ENCODE data around the gene ABHD17A.
"Not testable (repeated sequence)": the region's sequence is repeated elsewhere in the genome, so short reads cannot be mapped to it uniquely, and the experiment has no call there.

The ABHD17A gene

DNA sequence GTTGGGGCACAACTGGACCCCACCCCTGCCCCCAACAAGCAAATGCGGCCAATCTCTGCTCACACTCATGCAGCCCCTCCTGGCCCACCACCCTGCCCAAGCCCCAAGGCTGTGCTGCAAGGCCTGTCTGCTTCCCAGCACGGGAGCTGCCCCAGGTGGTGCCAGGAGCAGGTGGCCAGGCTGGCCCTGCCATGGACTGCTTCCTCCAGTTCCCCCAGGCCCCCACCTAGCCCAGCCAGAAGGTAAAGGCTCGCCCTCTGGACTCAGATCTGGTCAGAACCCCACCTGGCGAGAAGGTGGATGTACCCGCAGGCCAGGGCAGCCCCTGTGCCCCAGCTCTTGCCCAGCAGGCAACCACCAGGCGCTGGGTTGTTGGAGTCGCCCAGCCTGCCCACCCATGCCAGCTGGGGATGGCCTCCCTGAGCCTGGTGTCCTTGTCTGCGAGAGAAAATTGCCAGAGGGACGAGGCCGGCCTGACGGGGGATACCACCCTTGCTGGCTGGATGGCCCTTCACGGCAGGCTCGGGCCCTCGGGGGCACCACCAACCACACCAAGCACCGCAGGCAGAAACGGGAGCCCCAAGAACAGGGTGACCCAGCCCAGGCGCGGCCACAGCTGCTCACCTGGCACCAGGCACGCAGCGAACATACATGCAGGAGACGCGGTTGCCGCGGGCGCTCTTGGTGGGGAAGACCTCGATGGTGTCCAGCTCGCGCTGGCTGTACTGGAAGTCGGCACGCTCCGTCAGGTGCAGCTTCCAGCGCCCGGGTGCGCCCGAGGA is 4.5 kb downstream of the ABHD17A start:
- no peak for DNase-seq

DNA sequence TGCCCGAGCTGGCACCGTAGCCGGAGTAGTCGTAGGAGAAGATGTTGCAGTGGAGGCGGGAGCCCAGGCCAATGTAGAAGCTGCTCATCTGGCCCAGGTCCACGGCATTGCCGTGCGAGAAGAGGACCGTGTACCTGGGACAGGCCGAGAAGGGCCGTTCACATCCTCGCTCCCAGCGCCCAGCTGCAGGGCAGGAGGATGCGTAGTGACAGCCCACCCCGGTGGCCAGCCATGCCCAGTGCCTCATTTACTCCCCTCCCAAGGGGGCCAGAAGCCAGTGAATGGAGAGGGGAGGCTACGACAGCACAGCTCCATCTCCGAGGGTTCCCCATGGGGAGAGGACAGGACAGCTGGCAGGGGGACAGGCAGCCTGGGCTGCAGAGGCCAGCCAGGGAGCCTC is 5.3 kb downstream of the ABHD17A start:
- DNase-seq = not testable (repeated sequence)

DNA sequence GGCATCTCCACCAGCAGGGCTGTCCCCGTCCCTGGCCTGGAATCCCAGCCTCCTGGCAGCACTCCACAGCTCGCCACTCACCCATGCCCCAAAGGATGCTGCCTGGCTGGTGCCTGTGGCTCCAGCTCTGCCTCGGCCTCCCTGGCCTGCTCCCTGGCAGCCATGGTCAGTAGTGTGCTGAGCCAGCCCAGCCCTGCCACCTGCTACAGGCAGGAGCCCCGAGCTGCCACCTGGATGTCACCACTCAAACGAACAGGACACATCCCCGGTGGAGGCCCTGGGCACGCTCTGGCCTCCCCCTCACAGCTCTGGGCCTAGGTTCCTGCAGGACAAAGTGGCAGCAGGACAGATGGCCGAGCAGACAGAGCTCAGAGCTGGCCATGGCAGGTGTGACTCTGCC is 6.7 kb downstream of the ABHD17A start:
- DNase-seq = not testable (repeated sequence)

DNA sequence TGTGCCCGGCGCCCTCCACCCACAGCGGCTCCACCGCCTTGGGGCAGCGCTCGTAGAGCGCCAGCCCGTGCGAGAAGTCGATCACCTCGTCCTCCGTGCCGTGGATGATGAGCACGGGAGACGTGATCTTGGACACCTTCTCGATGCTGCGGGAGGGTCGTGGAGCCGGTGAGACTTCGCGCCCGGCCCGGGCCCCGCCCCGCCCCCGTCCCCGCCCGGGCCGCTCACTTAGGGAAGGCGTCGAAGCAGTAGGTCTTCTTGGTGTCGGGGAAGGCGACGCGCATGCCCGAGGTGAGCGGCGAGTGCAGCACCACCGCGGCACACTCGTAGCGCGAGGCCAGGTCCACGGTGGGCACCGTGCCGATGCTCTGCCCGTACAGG is 8.0 kb downstream of the ABHD17A start:
- not testable (repeated sequence) for DNase-seq

DNA sequence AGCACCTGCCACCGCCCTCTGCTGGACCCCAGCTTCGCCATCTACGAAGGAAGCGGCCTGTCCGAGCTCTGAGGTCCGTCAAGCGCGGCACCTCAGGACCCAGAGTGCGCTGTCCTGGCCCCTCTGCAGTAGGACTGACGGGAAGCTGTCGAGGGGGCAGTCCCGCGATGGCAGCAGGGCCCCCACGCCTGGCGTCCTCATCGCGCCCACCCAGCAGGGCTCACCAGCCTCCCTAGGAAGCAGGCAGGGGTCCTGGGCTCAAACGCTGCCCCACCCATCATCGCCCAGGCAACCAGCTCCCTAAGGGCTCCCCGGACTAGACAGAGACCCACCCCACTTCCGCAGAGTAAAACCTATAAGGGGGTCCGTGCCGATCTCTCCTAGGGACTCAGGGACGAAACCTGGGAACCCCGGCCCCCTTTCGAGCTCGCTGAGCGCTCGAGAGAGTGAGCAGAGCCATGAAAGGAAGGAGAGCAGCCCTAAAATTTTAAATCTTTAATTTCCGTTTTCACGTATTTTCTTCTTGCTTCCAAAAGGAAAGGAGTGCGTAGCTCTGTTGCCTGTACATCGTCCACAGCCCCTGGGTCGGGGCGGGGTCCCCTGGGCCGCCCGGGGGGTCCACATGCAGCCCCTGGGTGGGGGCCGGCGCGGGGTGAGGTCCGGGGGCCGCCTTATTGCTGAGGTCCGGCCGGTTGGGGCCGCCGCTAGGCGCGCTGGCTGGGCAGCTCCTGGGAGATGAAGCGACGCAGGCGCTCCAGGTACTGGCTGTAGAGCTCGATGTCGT is 8.6 kb downstream of the ABHD17A start:
- DNase-seq = not testable (repeated sequence)

DNA sequence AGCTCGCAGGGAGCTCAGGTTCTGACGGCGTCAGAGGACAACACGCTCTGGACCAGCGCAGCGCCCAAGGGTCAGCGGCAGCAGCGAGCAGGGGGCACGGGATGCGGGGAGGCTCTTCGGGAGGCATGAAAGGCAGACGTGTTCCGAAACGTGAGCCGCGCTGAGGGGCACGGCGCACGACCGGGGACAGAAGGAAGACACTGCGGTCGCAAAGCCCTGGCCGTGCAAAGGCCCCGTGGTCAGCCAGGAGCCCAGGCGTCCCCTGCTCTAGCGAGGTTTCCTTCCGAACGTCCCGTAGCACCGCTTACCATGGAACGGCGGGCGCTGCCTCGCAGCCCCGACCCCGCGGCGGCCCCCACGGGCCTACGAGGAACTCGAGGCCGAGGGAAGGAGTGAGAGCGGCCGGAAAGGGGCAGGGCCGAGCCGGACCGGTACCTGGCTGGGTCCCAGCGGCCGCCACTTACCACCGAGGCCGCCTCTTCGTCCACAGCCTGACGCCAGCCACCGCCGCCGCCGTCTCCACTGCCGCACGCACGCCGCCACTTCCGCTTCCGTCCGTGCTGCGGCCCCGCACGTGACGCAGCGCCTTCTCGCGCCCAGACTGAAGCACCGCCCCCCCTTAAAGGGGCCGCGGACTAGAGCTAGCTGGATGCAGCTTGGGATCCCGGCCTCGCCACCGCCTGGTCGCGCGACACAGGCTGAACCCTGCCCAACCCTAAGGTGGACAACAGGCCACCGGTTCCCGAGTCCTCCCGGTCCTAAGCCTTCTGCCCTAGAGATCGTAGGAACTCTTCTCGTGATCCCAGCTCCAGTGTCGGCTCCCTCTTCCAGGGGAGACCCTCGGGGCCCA is 9.4 kb downstream of the ABHD17A start:
- peak; percentile 94 for DNase-seq

DNA sequence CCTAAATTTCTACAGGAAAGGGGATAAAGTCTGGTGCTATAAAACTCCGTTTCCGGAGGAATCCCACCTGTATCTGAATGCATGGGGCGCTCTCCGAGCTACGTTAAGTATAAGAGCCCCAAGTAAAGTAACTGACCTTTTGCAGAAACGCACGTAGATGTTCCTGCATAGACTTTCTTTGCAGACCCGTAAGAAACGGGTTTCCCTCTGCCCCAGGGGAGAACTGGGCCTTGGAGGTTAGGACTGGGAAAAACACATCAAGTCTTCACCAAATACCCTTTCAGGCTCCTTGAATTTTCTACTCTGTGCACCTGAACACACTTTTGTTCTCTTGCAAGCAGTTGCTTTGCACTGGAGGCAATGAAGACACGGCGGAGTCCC is 10.0 kb downstream of the ABHD17A start:
- DNase-seq = not testable (repeated sequence)

DNA sequence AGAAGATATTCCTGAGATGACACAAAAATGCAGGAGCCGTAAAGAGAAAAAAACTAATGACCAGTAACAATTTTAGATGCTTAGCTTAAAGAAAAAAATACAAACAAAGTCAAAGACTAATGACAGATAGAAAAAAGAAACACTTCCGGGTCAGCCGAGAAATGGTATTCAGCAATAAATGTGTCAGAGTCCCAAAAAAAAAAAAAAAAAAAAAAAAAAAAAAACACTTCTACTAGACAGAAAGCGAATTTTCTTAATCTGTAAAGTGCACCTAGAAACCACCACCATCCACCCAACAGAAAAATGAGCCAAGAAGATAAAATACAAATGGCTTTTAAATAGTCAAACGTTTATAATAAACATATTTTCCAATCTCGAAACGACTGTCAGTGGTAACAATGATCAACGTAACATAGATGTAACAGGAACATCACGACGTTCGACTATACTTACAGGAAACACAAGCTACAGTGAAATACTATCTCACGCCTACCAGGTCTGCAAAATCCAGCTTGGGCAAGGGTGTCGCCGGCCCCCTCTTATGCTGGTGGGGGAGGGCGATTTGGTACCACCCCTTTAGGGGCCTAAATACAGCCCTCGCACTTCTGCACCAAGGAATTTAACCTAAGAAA is 10.6 kb downstream of the ABHD17A start:
- DNase-seq = peak; percentile 46

DNA sequence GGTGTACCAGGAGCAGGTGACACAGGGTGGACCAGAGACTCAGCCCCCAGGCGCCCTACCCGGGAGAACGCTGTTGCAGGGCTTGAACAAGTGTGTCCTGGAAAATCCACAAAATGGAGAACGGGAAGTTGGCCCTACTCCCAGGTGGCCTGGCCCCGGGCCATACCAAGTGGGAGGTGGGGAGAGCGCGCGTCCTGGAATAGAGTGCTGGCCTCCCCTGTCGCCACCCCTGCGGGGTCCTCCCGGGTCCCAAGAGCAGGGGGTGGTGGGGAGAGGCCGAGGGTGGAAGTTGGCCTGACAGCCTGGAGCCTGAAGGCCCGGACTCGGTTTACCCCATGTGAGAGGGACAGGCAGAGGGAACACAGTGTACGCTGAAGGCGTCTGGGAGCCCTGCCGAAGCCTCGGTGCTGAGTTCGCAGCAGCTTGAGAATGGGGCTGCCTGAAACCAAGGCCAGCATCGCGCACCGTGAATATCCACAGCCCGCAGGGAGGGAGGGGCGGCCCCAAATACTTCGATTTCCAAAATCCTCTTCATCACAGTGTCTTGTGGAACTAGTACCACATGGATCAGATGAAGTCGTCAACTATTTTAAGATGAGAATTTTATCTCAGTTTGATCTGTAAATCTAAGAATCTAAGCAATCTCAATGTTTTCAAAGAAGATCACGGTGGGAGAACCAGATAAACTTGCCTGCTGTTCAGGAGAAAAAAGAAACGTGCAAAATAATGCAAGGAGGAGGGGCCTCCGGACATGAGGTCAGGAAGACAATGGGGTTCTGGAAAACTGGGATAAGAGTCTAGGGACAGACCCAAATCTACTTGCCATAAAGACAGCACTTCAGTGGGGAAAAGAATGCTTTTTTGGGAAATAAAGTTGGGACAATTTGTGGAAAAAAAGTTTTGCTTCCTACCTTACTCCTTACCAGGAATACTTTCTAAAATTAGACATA is 11.5 kb downstream of the ABHD17A start:
- DNase-seq = no peak

DNA sequence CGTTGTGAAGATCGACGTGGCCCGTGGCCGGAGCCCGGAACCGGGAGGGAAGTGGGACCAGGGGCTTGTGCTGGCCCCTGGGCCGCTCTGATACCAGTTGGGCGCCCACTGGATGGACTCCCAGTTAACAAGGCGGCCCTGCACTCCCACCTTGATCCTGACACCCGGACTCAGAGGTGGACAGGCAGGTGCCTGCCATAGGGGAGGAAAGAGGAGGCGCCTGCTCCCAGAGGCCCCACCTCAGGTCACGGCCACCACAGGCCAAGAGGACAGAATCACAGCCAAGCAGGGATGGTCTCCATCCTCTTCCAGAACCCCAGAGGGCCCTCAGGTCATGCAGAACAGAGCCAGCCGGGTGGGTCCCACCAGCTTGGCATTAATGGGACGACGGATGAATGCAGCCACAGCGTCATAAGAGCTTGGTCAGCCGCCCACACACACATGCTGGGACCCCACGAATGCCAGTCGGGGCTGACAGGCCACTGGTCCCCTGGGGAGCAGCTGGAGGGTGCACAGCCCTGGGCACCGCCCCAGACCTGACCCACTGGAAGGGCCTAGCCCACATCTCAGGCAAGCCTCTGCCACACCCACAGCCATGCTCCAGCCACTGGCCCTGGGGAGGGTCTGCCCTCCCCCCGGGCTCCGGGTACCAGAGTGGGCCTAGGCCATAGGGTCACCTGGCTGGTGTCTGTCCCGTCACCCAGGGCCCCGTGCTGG is 12.3 kb downstream of the ABHD17A start:
- DNase-seq = no peak

DNA sequence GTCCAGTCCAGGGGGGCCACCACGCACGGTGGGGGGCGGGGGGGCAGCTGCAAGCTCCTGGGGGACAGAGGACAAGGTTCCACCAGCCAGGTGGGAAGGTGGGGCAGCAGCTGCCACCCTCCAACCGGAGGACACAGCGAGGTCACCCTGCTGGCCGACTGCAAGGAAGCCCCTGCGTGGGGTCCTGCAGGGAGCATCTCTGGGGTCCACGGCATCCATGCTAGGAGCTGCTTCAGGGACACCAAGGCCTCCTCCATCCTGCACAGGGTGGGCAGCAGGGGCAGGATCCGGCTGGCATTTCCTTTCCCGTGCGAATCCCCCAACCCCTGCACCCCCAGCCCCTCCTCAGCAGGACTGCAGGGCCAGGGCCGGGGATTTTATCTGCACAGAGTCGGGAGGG is 13.7 kb downstream of the ABHD17A start:
- DNase-seq = no peak

DNA sequence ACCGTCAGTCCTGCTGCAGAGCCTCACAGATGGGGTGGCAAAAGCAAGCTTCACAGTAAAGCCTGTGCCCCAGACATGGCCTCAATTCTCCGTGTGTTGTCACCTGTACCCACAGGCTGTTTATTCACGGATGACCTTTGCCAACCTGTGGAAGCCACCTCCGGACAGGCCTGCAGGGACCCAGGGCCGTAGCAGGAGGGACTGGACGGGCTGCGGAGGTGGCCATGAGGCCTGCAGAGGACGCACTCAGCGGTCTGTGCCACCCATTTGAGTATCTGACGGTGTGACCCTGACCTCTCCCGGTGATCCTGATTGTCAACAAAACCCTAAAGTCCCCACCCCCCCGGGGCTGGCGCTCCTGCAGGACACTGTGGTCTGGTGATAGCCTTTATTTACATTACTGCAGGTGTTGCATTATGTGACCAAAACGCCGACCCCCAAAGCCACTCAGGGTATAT is 14.1 kb downstream of the ABHD17A start:
- no peak for DNase-seq

DNA sequence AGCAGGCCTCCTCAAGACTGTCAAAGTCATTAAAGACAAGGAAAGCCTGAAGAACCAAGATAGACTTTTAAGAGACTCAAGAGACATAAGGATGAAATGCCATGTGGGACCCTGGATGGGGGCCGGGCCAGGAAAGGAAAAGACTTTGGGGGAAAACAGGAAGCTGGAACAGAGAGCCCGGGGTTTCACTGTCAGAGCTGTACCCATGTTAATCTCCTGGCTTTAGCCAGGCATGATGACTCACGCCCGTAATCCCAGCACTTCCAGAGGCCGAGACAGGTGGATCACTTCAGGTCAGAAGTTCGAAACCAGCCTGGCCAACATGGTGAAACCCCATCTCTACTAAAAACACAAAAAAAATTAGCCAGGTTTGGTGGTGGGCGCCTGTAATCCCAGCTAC is 16.3 kb downstream of the ABHD17A start:
- DNase-seq = no peak

DNA sequence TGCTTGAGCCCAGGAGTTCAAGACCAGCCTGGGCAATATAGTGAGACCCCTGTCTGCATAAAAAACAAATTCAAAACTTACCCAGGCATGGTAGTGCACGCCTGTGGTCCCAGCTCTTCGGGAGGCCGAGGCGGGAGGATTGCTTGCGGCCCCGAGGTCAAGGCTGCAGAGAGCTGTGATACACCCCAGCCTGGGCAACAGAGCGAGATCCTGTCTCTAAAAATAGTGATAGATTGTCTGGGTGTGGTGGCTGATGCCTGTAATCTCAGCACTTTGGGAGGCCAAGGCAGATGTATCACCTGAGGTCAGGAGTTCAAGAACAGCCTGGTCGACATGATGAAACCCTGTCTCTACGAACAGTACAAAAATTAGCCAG is 18.0 kb downstream of the ABHD17A start:
- DNase-seq = no peak

DNA sequence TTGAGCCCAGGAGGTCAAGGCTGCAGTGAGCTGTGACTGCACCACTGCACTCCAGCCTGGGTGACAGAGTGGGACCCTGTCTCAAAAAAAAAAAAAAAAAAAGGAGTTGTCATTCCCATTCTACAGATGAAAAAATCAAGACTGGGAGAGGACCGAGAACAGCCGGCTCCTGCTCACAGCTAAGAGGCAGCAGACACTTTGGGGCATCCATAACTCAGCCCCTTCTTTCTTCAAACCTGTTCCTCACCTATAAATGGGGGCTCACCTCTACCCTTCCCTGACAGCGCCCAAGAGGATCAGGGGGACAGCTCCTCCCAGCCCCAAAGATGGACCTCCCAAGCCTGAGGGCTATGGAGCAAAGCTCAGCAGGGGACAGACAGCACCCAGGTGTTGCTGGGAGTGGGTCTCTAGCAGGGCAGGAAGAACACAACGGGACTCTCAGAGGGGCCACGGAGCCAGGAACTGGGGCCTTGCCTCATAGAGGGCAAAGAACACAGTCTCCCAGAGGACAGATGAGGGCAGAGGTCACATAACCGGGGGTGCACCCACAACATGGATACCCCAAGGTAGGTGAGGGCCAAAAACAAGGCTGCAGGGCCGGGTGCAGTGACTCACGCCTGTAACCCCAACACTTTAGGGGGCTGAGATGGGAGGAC is 18.5 kb downstream of the ABHD17A start:
- no peak for DNase-seq

DNA sequence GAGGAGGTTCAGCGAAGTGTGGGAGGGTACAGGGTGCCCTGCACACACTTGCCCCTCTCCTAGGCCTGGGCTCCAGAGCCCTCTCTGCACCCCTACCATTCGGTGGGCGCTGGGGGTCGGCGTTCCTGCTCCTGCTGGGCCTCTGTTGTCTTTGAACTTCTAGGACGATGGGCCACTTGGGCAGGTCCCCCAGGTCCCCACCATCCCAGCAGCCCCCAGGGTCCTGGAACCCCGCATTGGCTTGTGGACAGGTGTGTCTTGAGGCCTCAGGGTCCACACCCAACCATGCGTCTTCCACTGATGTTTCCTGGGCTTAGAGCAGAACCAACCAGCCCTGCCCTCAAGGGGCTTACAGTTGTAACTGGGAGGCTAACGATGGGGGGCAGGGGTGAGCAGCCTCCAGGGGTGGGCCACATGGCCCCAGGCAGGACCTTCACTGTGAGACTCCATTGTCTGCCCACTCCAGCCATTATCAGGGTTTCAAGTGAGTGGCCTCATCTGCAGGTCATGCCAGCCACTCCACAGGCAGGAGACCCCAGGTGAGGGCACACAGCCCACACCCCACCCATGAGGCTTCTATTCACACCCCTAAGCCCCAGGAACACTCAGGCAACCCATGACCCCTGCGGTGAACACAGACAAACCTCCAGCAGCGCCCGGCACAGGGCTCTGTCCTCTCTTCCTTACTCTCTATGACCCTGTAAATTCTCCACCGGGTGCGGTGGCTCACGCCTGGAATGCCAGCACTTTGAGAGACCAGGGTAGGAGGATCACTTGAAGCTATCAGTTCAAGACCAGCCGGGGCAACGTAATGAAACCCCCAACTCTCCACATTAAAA is 19.9 kb downstream of the ABHD17A start:
- no peak for DNase-seq

DNA sequence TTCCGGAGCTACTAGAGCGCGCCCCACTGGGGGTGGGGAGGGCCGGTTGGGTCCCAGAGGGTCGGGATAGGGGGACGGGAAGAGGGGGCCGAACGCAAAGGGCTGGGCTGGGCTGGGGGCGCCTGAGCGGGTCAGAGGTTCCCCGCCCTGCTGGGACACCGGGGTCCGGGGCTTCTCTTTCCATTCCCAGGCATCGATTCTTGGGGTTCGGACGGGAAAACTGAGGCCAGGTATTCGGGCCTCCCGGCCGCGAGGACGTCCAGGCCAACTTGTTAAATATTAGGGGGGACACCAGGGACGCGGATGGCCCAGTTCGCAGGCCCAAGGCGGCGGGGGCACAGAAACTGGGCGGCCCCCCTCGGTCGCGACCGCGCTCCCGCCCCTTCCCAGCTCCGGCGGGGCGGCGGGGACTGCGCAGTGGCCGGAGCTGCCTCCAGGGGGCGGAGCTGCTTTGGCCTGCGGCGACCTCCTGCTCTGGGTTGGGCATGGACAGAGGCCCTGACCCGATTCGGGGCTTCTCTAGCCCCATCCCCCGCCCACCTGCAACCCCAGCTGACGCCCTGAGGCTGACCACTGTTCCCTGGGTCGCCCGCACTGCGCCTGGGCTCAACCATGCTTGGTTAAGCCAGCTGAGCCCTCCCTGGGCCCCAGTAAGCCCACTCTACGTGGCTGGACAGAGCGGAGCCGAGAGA is 20.7 kb downstream of the ABHD17A start:
- peak; percentile 77 for DNase-seq

DNA sequence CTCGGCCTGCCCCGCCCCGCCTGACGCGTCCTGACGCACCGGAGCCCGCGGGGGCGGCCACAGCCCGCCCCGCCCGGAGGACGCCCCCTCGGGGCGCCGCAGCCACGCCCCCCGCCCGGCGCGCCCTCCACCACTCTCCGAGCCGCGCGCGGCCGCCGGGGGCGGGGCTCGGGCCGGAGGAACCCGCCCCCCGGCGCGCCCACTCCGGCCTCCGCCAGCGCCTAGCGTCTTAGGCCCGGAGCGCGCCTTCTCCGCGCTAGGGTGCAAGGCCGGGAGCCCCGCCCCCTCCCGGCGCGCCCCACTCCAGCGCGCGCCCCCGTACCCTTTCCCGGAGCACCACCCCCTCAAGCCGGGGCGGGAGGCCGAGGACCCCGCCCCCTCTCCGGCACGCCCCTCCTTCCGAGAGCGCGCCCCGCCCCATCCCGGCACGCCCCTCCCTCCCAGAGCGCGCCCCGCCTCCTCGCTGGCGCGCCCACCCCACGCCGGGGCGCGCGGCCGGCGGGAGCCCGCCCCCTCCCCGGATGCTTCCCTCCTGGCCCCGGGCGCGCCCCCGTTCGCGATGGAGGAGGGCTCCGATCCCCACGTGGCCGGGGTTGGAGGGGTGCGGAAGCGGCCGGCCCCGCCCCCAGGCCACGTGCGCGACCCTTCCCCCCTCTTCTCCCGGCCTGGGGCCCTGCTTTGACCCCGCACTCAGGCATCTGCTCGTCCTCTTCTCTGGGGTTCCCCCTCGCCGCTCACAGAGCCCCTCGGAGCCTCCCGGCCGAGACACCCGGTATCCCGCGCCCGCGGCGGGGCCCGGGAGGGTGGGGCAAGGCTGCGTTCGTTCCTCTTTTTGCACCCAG is 21.4 kb downstream of the ABHD17A start:
- DNase-seq = peak; percentile 96
